BE2C (cell line): Measurements from ENCODE around the gene NCBP3.
"Not testable (repeated sequence)": the region's sequence is repeated elsewhere in the genome, so short reads cannot be mapped to it uniquely, and the experiment has no call there.

Experiments used
- DNase-seq: peaks from one replicate; pipeline ENCODE4 v3.0.0-alpha.2; 2020
- H3K27me3 ChIP-seq: fragments of 250-450 bp; sonication (Bioruptor Pico); 2 replicates; pipeline ENCODE4 v1.5.1; 2020; ENCODE audit warnings: mild to moderate bottlenecking
- H3K36me3 ChIP-seq: fragments of 250-450 bp; sonication (Bioruptor Pico); 2 replicates; pipeline ENCODE4 v1.5.1; 2020; ENCODE audit warnings: mild to moderate bottlenecking
- H3K4me1 ChIP-seq: fragments of 250-450 bp; sonication (Bioruptor Pico); 2 replicates; pipeline ENCODE4 v1.5.1; 2020
- H3K4me3 ChIP-seq: 2 replicates; pipeline ENCODE4 v1.5.1; 2011; ENCODE audit warnings: low read depth, low read length
- H3K9me3 ChIP-seq: fragments of 250-450 bp; sonication (Bioruptor Pico); 2 replicates; pipeline ENCODE4 v1.5.1; 2020
- CTCF ChIP-seq: IDR thresholded peaks from 2 replicates; pipeline ENCODE4 v1.5.1; 2012; ENCODE audit warnings: mild to moderate bottlenecking, low read depth, low read length

The NCBP3 gene

GRCh38 chr17:3796110-3796821 lies 49.8 kb downstream of the NCBP3 start:
- TF ChIP-seq CTCF = no peak

GRCh38 chr17:3795390-3796102 lies 50.5 kb downstream of the NCBP3 start:
- Histone ChIP-seq H3K36me3 (no peaks in the 10 kb centered on the region), H3K9me3 (no peaks in the 10 kb centered on the region), H3K4me3 (no peak overlapping the region), H3K27me3 (no peaks in the 10 kb centered on the region), H3K4me1 (no peaks in the 10 kb centered on the region)
- DNase-seq = no peak
- no peak for TF ChIP-seq CTCF

More at GRCh38 chr17:3796110-3796821, 49.8 kb downstream of the NCBP3 start:
- Histone ChIP-seq H3K27me3 (no peaks in the 10 kb centered on the region), H3K4me3 (no peak overlapping the region), H3K36me3 (no peaks in the 10 kb centered on the region), H3K9me3 (no peaks in the 10 kb centered on the region), H3K4me1 (no peaks in the 10 kb centered on the region)
- no peak for DNase-seq

GRCh38 chr17:3794557-3795389 lies 51.3 kb downstream of the NCBP3 start:
- no peak for DNase-seq
- Histone ChIP-seq H3K27me3 (no peaks in the 10 kb centered on the region), H3K4me1 (no peaks in the 10 kb centered on the region), H3K9me3 (no peaks in the 10 kb centered on the region), H3K4me3 (no peak overlapping the region), H3K36me3 (no peaks in the 10 kb centered on the region)
- no peak for TF ChIP-seq CTCF

- H3K27me3 ChIP-seq, DNase-seq, H3K4me3 ChIP-seq, H3K9me3 ChIP-seq, H3K36me3 ChIP-seq, H3K4me1 ChIP-seq: not testable (repeated sequence)
These were observed 51.9 kb downstream of the NCBP3 start for GRCh38 chr17:3794152-3794551.

GRCh38 chr17:3793258-3793657 lies 52.8 kb downstream of the NCBP3 start:
- DNase-seq, H3K36me3 ChIP-seq, H3K4me3 ChIP-seq, H3K4me1 ChIP-seq, H3K9me3 ChIP-seq, H3K27me3 ChIP-seq: not testable (repeated sequence)

- H3K4me3 ChIP-seq = no peak overlapping the region
- TF ChIP-seq CTCF = no peak
- no peaks in the 10 kb centered on the region for H3K27me3 ChIP-seq
- H3K4me1 ChIP-seq = no peaks in the 10 kb centered on the region
- DNase-seq = no peak
- no peaks in the 10 kb centered on the region for H3K36me3 ChIP-seq
- no peaks in the 10 kb centered on the region for H3K9me3 ChIP-seq
These were observed 53.6 kb downstream of the NCBP3 start for GRCh38 chr17:3792481-3792880.
